Measurements from ENCODE around the gene DHH. TPM values are rescaled to one million over a fixed set of nuclear protein-coding genes. Genes with fewer than 3 reads are reported as not detected.

DHH gene
- total and polyA plus RNA-seq, 10 of the 15 experiments (the other 5 are each of a cell fraction or from before 2014, with no cell fraction given): 0.01 TPM; not detected in 9

GRCh38 chr12:49048953-49049352 lies 45.6 kb downstream of the DHH start:
- FAIRE-seq: no peak
- no peak for DNase-seq (ENCODE audit: low read depth, low spot score)
- H3K27ac ChIP-seq (ENCODE audit: control insufficient read depth, insufficient read depth): no peak overlapping the region
- ChIA-PET POLR2A (interaction anchor here (0.6 kb wide), 1 partner anchor 21 kb away, joined by 3 read pairs; the partner anchor contains the start of gene RHEBL1), CTCF (interaction anchor here (1.2 to 1.7 kb wide), 3 partner anchors 11 to 56 kb away, joined by 4 to 6 read pairs (median 4); no protein-coding TSS in a partner anchor), RAD21 (ENCODE audit: unreplicated experiment) (interaction anchor here (1.0 kb wide), 1 partner anchor 14 kb away, joined by 3 read pairs; no protein-coding TSS in a partner anchor), SMC1A (ENCODE audit: uncharacterized antibody, unreplicated experiment) (interaction anchor here (1.2 kb wide), 1 partner anchor 52 kb away, joined by 6 read pairs; no protein-coding TSS in a partner anchor)
- H3K9me3 ChIP-seq (replicated peaks; ENCODE audit: control insufficient read depth, insufficient read depth, low read length): no peaks in the 10 kb centered on the region
- in situ Hi-C loops (cut with MboI) (no loop called here), intact Hi-C loops (cut with micrococcal nuclease; ENCODE audit: unreplicated experiment) (no loop called here)
- no peaks in the 10 kb centered on the region; the same call in none of the 2 replicates for H3K79me2 ChIP-seq (ENCODE audit: control insufficient read depth, insufficient read depth, low read length)
- no peak overlapping the region for H3K4me3 ChIP-seq
- H3K4me2 ChIP-seq (ENCODE audit: control insufficient read depth, insufficient read depth): no peak overlapping the region
- no peak overlapping the region for H3K9ac ChIP-seq (ENCODE audit: control insufficient read depth, insufficient read depth, low read length)
- peaks cover 11% of the 10 kb centered on the region for H4K20me1 ChIP-seq (ENCODE audit: control insufficient read depth, insufficient read depth)
- no peaks in the 10 kb centered on the region for H3K27me3 ChIP-seq (replicated peaks in 1 of 2; ENCODE audit: control insufficient read depth in 2 of 2, insufficient read depth in 2 of 2, low read length in 1 of 2)
- no peak for ATAC-seq
- BruUV-seq (replicated peaks): no TSS peak
- H3K36me3 ChIP-seq (ENCODE audit: control insufficient read depth in 2 of 2, insufficient read depth in 2 of 2, low read length in 1 of 2): peaks cover 54 to 74% of the 10 kb centered on the region in 2 experiments
- WGBS (ENCODE audit: insufficient coverage, insufficient replicate concordance, low lambda C conversion rate, missing lambda C conversion rate): 83% methylated on average over 10 of the region's 10 CpGs
- no peak overlapping the region for H2AFZ ChIP-seq (ENCODE audit: control insufficient read depth, low read depth, low read length)
- no peaks in the 10 kb centered on the region for H3K4me1 ChIP-seq (ENCODE audit: control insufficient read depth, insufficient read depth, low read length)
- TF ChIP-seq CBFB (IDR thresholded peaks at IDR 0.05; ENCODE audit: low read depth): no peak
- TF ChIP-seq CBX3 (IDR thresholded peaks at IDR 0.05; ENCODE audit: borderline replicate concordance, low read depth): no peak
- TF ChIP-seq KDM1A (IDR thresholded peaks at IDR 0.05; ENCODE audit: borderline replicate concordance): no peak
- TF ChIP-seq USF2 (IDR thresholded peaks at IDR 0.05; ENCODE audit: borderline replicate concordance, low read depth, low read length): no peak
- no peak for TF ChIP-seq NR2C2 (IDR thresholded peaks at IDR 0.05; ENCODE audit: borderline replicate concordance, control insufficient read depth, insufficient read length, low read depth)
- TF ChIP-seq MAX (IDR thresholded peaks at IDR 0.05; ENCODE audit: low read depth, low read length): no peak
- TF ChIP-seq BCL11A (IDR thresholded peaks at IDR 0.05; ENCODE audit: low read depth, low read length): no peak
- no peak for TF ChIP-seq SPI1 (IDR thresholded peaks at IDR 0.05; ENCODE audit: borderline replicate concordance, insufficient read depth, low read depth, low read length)
- no peak for TF ChIP-seq POLR2A (IDR thresholded peaks at IDR 0.05; ENCODE audit: low read depth, low read length)
- no peak for TF ChIP-seq CHD1 (IDR thresholded peaks at IDR 0.05; ENCODE audit: low read depth, low read length)
- TF ChIP-seq CREB1 (IDR thresholded peaks at IDR 0.05; ENCODE audit: low read depth): no peak
